Activated CD8-positive, alpha-beta memory T cell treated with anti-CD3 and anti-CD28 coated beads for 36 hours (primary cell): Measurements from ENCODE around the gene ZKSCAN4. TPM values are rescaled to one million over a fixed set of nuclear protein-coding genes. Genes with fewer than 3 reads are reported as not detected.

Source experiments
- CTCF ChIA-PET: fragments of 350-600 bp; sonication (Branson Sonifier 250); formaldehyde crosslinking; loops from one replicate; lab custom pipeline; 2021; ENCODE audit warnings: antibody characterized with exemption; lab: Charles Lee
- POLR2A ChIA-PET: fragments of 350-600 bp; sonication (Branson Sonifier 250); formaldehyde crosslinking; loops from one replicate; lab custom pipeline; 2021; ENCODE audit warnings: antibody characterized with exemption; lab: Charles Lee
- total RNA-seq, 2 experiments: library from RNA; stranded (reverse); gene quantifications; one replicate each; pipeline ENCODE4 v1.2.3, GENCODE V29; 2021

The ZKSCAN4 gene
- total RNA-seq, 2 experiments from 2014 or later = 4.4 to 4.5 TPM

GRCh38 chr6:28218312-28219248 lies 33.5 kb downstream of the ZKSCAN4 start:
- CTCF ChIA-PET = interaction anchor here (1.0 to 1.1 kb wide), 2 partner anchors 9 to 77 kb away, joined by 3 read pairs; partner anchors contain the start of gene ZKSCAN8
- POLR2A ChIA-PET = interaction anchor here (1.1 kb wide), 1 partner anchor 117 kb away, joined by 3 read pairs; the partner anchor contains the start of gene ZSCAN31

DNA sequence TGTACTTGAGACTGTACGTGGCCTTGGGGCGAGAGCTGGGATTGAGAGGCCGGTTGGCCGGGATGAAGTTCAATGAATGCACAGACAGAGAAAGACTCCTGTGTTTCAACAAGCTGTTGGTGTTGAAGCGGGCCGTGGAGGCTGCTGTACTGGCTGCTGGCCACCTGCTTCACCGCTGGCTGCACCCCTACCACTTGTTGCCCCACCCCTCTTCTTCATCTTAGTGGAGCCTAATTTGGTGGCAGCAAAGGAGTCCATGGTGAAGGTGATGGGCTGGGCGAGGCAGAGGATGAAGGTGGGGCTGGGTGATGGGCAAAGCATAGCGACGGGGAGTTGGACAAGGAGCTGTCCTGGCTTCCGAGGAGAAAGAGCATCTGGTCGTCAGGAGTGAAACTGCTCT lies 34.2 kb downstream of the ZKSCAN4 start:
- ChIA-PET CTCF (interaction anchor here (1.1 kb wide), 1 partner anchor 9 kb away, joined by 3 read pairs; no protein-coding TSS in a partner anchor), POLR2A (no interaction called here)

GRCh38 chr6:28215425-28215824 lies 36.6 kb downstream of the ZKSCAN4 start:
- CTCF ChIA-PET = no interaction called here
- POLR2A ChIA-PET = no interaction called here

DNA sequence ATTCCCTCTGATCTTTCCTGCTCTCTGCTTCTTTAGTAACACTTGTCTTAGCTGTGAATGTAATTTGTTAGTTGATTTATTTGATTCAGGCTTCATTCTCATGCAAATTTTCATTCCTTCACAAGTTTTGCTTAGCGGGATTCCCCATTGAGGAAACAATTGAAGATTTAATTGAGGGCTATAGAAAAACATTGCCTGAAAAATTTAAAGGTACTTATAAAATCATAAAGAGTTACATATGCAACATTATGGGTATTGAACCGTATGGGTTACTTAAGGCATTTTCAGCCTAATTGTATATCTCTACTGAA lies 38.9 kb downstream of the ZKSCAN4 start:
- POLR2A ChIA-PET = no interaction called here
- CTCF ChIA-PET = no interaction called here

GRCh38 chr6:28212510-28213212 lies 39.4 kb downstream of the ZKSCAN4 start:
- ChIA-PET CTCF (no interaction called here), POLR2A (no interaction called here)

DNA sequence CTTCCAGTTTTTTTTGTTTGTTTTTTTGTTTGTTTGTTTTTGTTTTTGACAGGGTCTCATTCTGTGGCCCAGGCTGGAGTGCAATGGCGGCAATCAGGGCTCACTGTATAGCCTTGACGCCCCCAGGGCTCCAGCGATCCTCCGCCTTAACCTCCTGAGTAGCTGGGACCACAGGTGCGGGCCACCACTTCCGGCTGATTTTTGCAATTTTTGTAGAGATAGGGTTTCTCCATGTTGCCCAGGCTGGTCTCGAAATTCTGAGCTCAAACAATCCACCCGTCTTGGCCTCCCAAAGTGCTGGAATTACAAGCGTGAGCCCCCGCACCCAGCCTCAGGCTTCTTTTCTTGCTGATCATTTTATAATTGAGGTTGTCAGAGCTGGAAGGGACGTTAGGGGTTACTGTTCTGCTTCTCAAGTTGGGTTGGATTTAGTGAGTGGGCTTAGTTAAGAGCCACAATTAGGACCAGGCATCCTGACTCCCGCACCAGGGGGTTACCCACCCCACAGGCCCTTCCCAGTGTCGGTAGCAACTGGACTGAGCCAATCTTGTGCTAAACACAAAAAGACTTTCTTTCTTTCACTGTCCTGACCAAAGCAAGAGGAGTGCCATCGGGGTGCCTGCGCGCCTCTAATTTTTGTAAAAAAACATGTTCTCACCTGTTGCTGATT lies 40.1 kb downstream of the ZKSCAN4 start:
- CTCF ChIA-PET = no interaction called here
- POLR2A ChIA-PET = no interaction called here

DNA sequence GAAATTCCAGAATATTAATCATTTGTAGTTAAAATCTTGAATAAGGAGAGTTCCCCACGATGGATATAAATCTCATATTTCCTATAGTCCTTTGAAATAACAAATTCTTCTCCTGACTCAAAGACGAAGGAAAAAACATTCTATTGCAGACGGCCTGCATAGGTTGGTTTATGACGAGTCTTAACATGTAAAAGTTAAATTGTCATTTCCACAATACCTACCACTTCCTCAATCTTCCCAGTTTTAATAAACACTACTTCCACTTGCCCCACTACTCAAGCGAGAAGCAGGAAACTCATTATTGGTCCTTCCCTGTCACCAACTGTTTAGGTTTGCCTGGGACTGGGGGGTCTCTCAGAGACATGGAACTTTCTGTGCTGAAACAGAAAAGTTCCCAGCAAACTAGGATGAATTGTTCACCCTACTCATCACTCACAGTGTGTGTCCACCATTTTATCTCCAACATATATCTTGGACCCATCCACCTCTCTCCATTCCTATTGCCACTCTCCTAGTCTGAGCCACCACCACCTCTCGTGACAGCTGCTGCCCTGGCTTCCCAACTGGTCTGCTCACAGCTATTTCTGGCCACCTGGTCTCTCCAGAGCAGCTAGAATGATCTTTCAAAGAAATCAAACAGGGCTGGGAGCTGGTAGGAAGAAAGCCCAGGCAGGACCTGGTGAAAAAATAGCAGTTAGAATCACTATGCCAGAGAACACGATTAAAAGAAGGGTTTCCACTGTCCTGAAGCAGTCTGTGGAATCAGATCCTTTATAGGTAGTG lies 42.1 kb downstream of the ZKSCAN4 start:
- CTCF ChIA-PET = no interaction called here
- POLR2A ChIA-PET = no interaction called here

GRCh38 chr6:28208111-28208659 lies 43.9 kb downstream of the ZKSCAN4 start:
- POLR2A ChIA-PET = no interaction called here
- CTCF ChIA-PET = no interaction called here

DNA sequence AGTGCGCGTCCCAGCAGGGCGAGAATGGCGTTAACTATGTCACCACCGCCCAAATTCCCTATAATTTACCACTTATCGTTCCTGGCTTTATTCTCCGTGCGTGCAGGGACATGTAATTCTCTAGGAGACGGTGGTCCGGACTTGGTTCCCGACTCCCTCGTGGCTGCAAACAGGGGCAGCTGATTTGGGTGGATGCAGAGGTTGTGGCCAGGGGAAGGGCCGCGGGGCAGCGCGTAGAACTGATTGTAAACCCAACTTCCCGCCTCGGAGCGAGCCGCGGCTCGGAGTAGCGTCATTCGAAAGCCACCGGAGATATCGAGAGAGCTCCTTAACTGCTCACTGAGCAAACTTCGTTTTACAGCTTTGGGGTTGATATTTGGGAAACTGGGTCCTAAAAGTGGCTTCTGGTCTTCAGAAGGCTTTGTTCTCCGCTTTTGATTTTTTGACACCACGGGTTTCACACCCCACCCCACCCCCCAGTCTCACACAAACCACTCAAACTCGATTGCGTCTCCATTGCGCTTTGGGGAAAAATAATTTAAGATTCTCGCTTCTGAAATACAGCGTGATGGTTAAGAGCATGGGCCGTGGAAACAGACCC lies 44.5 kb downstream of the ZKSCAN4 start:
- ChIA-PET POLR2A (no interaction called here), CTCF (no interaction called here)

GRCh38 chr6:28206928-28207509 lies 45.0 kb downstream of the ZKSCAN4 start:
- ChIA-PET CTCF (interaction anchor here (0.6 kb wide), 1 partner anchor 518 kb away, joined by 5 read pairs; no protein-coding TSS in a partner anchor), POLR2A (no interaction called here)

- POLR2A ChIA-PET = no interaction called here
- CTCF ChIA-PET = interaction anchor here (0.6 kb wide), 1 partner anchor 518 kb away, joined by 5 read pairs; no protein-coding TSS in a partner anchor
Measured at GRCh38 chr6:28206527-28206926, 45.5 kb downstream of the ZKSCAN4 start.

GRCh38 chr6:28205879-28206278 lies 46.2 kb downstream of the ZKSCAN4 start:
- POLR2A ChIA-PET = no interaction called here
- CTCF ChIA-PET = no interaction called here

GRCh38 chr6:28203201-28203600 lies 48.9 kb downstream of the ZKSCAN4 start:
- POLR2A ChIA-PET = no interaction called here
- CTCF ChIA-PET = no interaction called here

DNA sequence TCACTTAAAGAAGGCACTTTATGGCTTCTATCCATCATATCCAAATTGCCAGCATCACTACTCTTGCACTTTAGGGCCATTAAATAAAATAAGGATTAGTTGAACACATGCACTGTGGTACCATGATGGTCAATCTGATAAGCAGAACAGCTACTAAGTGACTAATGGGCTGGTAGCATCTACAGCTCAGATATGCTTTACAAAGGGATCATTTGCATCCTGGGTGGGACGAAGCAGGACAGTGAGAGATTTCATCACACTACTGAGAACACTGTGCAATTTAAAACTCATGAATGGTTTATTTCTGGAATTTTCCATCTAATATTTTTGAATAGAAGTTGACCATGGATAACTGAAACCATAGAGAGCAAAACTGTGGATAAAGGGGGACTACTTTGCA lies 52.0 kb downstream of the ZKSCAN4 start:
- POLR2A ChIA-PET = no interaction called here
- CTCF ChIA-PET = no interaction called here
